Colonic mucosa (tissue), 4 donors: ENCODE results near the gene POLR3G. TPM values are rescaled to one million over a fixed set of nuclear protein-coding genes. Genes with fewer than 3 reads are reported as not detected.

Experiments
- DNase-seq: peaks from one replicate; pipeline ENCODE4 v3.0.0-alpha.2; 2020
- H3K27ac ChIP-seq: fragments of 200-600 bp; one replicate; pipeline ENCODE4 v1.8.0; 2021
- H3K27me3 ChIP-seq: fragments of 200-600 bp; one replicate; pipeline ENCODE4 v1.8.0; 2021
- H3K36me3 ChIP-seq: fragments of 200-600 bp; one replicate; pipeline ENCODE4 v1.8.0; 2021
- H3K4me1 ChIP-seq: fragments of 200-600 bp; one replicate; pipeline ENCODE4 v1.8.0; 2021; ENCODE audit warnings: mild to moderate bottlenecking
- H3K4me3 ChIP-seq: fragments of 200-600 bp; one replicate; pipeline ENCODE4 v1.8.0; 2021
- H3K9ac ChIP-seq, 2 donors: one replicate each; pipeline ENCODE4 v1.7.0; 2013; ENCODE audit warnings: control low read depth in 2 of 2, low read depth in 2 of 2, low read length in 2 of 2
- H3K9me3 ChIP-seq: fragments of 200-600 bp; one replicate; pipeline ENCODE4 v1.8.0; 2021
- intact Hi-C: fragments of 100-400 bp; cut with DNase I; formaldehyde crosslinking; loops from one replicate; pipeline ENCODE4 v1.14.1; 2022
- total RNA-seq, 2 donors: library from RNA; stranded (reverse); fragmentation: NEBNext Ultra II Directional in 1 of 2; extraction: Animal tissue kit (Norgen Biotek cat#: 25700) in 1 of 2; gene quantifications; one replicate each; pipeline ENCODE4 v1.2.1, GENCODE V29; 2021
- TF ChIP-seq, protein P1 (sequence below): fragments of 200-600 bp; IDR thresholded peaks from one replicate; pipeline ENCODE4 v1.8.0; 2022; ENCODE audit warnings: antibody characterized with exemption, mild to moderate bottlenecking
- donor health status: healthy.
- donor health status: DM: no; HTN: no; CAD: no.
- donor health status: DM: no; HTN: no; CAD: no.

The POLR3G gene
- total RNA-seq, 2 donors from 2014 or later, result 1.7 to 4.0 TPM

DNA sequence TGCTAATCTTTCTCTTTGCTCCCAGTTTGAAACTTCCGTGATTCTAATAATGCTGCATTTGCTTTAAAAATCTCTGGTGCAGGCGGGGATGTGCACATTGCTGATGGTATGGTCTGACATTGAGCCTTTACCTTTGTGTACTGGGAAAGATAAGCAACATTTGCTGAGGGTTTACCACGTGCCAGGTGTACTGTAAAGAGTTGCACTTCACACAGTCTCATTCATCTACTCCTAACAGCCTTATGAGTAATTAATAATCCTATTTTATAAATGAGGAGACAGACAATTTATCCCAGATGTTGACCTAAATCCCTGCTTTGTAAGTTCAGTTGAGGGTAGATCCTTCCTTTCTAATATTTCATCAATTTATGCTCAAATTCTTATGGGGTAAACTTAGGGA lies 83.2 kb downstream of the POLR3G start:
- Histone ChIP-seq H3K9ac (peak overlapping the region in 1 of 2 donors; percentile 29), H3K4me3 (peak overlapping the region; percentile 56), H3K27ac (no peak overlapping the region), H3K4me1 (no peaks in the 10 kb centered on the region), H3K27me3 (no peaks in the 10 kb centered on the region), H3K9me3 (no peaks in the 10 kb centered on the region), H3K36me3 (no peaks in the 10 kb centered on the region)
- DNase-seq, result no peak
- TF ChIP-seq, protein P1, sequence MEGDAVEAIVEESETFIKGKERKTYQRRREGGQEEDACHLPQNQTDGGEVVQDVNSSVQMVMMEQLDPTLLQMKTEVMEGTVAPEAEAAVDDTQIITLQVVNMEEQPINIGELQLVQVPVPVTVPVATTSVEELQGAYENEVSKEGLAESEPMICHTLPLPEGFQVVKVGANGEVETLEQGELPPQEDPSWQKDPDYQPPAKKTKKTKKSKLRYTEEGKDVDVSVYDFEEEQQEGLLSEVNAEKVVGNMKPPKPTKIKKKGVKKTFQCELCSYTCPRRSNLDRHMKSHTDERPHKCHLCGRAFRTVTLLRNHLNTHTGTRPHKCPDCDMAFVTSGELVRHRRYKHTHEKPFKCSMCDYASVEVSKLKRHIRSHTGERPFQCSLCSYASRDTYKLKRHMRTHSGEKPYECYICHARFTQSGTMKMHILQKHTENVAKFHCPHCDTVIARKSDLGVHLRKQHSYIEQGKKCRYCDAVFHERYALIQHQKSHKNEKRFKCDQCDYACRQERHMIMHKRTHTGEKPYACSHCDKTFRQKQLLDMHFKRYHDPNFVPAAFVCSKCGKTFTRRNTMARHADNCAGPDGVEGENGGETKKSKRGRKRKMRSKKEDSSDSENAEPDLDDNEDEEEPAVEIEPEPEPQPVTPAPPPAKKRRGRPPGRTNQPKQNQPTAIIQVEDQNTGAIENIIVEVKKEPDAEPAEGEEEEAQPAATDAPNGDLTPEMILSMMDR, result no peak
- intact Hi-C loops, result no loop called here

DNA sequence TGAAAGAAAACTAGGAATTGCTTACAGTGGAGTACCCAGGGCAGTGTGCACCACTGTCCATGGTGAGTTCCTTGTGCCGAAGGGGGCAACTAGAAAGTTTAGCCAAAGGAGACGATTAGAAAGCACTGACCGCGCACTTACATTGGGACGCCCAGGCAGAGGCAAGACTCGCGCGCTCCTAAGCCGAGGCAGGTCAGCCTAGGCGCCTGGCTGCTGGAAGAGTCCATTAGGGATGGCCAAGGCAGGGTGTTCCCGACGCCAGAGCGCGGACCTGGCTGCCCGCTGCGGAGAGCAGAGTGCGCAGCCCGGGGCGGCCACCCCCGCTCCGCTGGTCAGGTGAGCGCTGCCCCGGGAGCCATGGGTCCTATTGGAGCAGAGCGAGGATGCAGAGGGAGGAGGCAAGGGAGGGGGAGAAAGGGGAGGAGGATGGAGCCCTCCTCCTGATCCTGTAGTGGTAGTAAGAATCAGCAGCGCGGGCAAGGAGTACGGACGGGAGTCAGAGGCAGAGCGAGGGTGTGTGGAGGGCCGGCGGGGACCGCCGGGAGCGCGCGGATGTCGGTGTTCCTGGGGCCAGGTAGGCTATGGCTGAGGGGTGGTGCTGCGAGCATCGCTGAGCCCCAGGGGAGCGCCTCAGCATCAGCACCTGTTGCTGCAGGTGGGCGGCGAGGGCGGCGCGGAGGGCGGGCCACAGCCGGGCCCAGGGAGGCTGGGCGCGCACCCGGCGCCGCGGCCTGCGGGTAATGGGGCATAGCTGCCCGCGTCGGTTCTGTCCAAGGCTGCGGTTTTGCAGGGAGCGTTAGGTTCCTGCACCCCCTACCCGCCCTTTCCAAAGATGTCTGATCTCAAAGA lies 83.9 kb downstream of the POLR3G start, which contains the start of gene ADGRV1:
ADGRV1 (plus strand) TSS at position 454 of the 849 bp plus-strand sequence; CDS start at position 553, 99 bp downstream.
- H3K4me3 ChIP-seq, result peak within 1 kb of the TSS; percentile 56
- peak within 1 kb of the TSS; percentile 20 to 66 for H3K9ac ChIP-seq
- H3K36me3 ChIP-seq, result no peaks in the 10 kb centered on the region
- no peaks in the 10 kb centered on the region for H3K4me1 ChIP-seq
- TF ChIP-seq, protein P1, result no peak
- peak within 1 kb of the TSS; percentile 34 for H3K27ac ChIP-seq
- peak; percentile 89 for DNase-seq
- intact Hi-C loops, result no loop called here
- no peaks in the 10 kb centered on the region for H3K9me3 ChIP-seq
- no peaks in the 10 kb centered on the region for H3K27me3 ChIP-seq

DNA sequence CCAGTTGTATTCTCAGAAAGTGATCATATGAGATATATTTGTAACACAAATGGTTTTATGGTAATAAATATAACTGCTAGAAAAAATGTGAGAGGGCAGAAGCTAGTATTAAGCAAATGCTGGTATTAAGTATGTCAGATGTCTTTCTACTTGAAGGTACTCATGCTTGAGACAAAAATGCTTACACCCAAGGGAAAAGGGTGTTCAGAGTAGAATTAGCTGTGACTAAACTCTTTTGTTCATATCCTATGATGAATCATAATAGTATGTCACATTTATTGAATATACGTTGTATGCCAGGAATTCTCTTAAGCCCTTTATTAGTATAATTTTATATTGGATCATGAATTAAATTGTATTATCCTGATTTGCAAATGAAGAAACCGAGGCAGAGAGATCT lies 86.1 kb downstream of the POLR3G start:
- TF ChIP-seq, protein P1, result no peak
- no peaks in the 10 kb centered on the region for H3K36me3 ChIP-seq
- no peak for DNase-seq
- no peak overlapping the region for H3K27ac ChIP-seq
- H3K4me3 ChIP-seq, result no peak overlapping the region
- H3K9me3 ChIP-seq, result no peaks in the 10 kb centered on the region
- intact Hi-C loops, result no loop called here
- no peaks in the 10 kb centered on the region for H3K4me1 ChIP-seq
- no peaks in the 10 kb centered on the region for H3K27me3 ChIP-seq
- no peak overlapping the region for H3K9ac ChIP-seq

DNA sequence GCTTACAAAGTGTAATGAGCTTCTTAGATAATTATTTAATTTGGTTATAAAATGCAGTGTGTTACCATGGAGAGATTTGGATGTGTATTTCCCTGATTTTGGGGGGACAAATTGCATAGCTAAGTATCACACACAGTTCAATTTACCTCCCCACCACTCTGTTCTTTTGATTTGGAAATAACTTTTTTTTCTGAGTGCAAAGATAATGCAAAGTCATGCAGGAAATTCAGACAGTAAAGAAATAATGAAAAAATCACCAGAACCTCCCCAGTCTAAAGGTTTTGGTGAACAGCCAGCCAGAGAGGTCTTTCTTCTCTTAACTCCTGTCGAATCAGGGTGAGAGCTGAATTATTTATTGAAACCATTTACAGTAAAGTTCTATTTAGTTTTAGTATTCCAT lies 87.1 kb downstream of the POLR3G start:
- H3K27ac ChIP-seq, result no peak overlapping the region
- H3K9me3 ChIP-seq, result no peaks in the 10 kb centered on the region
- H3K9ac ChIP-seq, result no peak overlapping the region
- H3K27me3 ChIP-seq, result no peaks in the 10 kb centered on the region
- H3K4me3 ChIP-seq, result no peak overlapping the region
- intact Hi-C loops, result no loop called here
- no peaks in the 10 kb centered on the region for H3K4me1 ChIP-seq
- TF ChIP-seq, protein P1, result no peak
- no peaks in the 10 kb centered on the region for H3K36me3 ChIP-seq
- no peak for DNase-seq

DNA sequence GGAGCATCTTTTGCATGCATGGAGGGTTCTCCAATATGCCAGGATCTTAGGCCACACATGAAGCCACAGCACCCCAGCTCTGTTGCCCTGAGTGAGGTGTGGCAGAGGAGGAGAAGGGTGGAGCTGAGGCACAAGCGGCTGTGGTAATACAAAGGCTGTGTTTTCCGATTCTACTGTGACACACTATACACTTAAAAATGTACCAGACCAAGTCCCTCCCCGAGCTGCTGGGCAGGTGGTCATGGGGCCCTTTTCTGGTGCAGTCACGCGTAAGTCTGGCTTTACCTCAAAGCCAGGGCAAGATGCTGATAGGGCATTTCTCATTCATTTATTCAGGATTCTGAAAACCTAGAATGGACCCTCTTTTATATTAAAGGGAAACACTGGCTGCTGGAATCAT lies 87.7 kb downstream of the POLR3G start:
- H3K4me3 ChIP-seq, result no peak overlapping the region
- no peak overlapping the region for H3K27ac ChIP-seq
- DNase-seq, result no peak
- no peaks in the 10 kb centered on the region for H3K9me3 ChIP-seq
- no peak overlapping the region for H3K9ac ChIP-seq
- TF ChIP-seq, protein P1, result no peak
- intact Hi-C loops, result no loop called here
- H3K36me3 ChIP-seq, result no peaks in the 10 kb centered on the region
- H3K4me1 ChIP-seq, result no peaks in the 10 kb centered on the region
- H3K27me3 ChIP-seq, result no peaks in the 10 kb centered on the region
